ENCODE data around the gene NMT1.

The NMT1 gene

GRCh38 chr17:45067637-45068036 is 6.5 kb downstream of the NMT1 start:
- no peak for DNase-seq
- intact Hi-C loops (cut with DNase I), result no loop called here

- intact Hi-C loops (cut with DNase I), result no loop called here
- no peak for DNase-seq
These were observed 8.9 kb downstream of the NMT1 start for GRCh38 chr17:45070001-45070400.

GRCh38 chr17:45070809-45071208 is 9.7 kb downstream of the NMT1 start:
- DNase-seq, result no peak
- intact Hi-C loops (cut with DNase I), result no loop called here

DNA sequence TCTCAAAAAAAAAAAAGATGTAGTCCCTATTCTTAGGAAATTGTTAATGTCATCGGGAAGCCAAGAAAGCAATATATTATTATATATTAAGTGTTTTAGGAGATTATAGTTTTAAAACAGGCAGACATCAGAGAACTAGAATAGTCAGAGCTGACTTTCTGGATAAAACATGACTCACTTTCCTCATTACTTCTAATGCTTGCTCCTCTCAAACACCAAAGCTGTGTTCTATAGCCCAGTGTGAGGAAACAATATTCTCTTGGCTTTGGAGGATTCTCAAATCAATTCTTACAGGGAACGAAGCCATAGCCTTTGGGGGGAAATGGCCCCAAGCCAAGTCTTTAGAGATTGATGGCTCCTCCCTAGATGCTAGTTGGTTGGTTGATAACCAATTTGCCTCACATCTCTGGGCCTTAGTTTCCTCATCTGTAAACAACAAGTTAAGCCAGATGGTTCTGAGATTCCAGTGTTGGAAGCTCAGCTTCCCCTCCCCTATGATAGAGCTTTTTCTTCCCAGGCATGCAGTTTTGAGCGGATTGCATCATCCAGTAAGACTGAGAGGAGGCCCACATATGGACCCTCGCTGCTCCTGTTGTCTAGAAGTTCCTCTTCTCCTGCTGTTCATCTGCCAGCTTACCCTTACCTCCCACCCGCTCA is 12.4 kb downstream of the NMT1 start:
- no peak for DNase-seq
- intact Hi-C loops (cut with DNase I), result no loop called here

- no peak for DNase-seq
- intact Hi-C loops (cut with DNase I), result no loop called here
These were observed 16.5 kb downstream of the NMT1 start for GRCh38 chr17:45077643-45078042.

DNA sequence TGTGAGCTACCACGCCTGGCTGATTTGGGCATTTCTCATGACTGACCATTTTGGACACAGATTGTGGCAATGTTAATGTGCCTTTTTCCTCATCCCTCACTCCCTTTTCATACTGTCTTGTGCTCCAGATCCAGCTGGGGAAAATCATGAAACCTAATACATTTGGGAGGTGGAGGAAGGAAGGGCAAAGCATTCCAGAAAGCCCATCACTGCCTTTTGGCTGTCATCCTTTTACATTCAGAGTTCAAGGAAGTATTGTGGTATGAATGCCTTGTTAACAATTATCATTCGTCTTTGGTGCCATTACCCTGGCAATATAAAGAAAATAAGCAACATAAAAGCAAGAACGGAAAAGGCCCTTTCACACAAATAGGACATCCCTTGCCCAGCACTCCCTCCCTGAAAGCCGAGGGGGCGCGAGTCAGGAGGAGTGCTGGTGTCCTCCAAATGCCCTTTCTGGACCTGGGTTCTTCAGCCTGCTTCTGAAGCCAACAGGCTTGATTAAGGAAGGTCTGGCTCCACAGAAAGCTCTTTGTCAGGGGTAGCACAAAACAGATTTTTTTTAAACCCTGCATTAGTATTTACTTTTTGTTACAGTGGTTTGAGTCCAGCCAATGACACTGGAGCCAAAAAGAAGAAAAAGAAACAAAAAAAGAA is 20.1 kb downstream of the NMT1 start:
- intact Hi-C loops (cut with DNase I), result no loop called here
- peak in 8 of 42 donors; percentile 10 to 62 (median 32) for DNase-seq

DNA sequence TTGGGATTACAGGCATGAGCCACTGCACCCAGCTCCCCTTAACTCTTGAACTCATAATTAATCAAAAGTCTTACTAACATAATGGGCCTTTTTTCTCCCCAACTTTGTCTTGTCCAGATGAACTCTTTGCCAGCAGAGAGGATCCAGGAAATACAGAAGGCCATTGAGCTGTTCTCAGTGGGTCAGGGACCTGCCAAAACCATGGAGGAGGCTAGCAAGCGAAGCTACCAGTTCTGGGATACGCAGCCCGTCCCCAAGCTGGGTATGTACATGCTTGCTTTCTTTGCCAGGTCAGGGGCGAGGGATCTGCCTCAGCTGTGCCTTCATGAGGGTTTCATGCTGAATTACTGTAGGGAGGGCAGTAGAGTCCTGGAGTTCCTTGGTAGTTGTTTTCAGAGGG is 25.3 kb downstream of the NMT1 start:
- intact Hi-C loops (cut with DNase I), result no loop called here
- DNase-seq, result peak in 1 of 42 donors; percentile 30

- intact Hi-C loops (cut with DNase I), result no loop called here
- DNase-seq, result peak in 2 of 42 donors; percentile 27 to 29
These were observed 25.9 kb downstream of the NMT1 start for GRCh38 chr17:45086865-45087503.

- DNase-seq, result no peak
- intact Hi-C loops (cut with DNase I), result no loop called here
These were observed 26.4 kb downstream of the NMT1 start for GRCh38 chr17:45087504-45087975.

DNA sequence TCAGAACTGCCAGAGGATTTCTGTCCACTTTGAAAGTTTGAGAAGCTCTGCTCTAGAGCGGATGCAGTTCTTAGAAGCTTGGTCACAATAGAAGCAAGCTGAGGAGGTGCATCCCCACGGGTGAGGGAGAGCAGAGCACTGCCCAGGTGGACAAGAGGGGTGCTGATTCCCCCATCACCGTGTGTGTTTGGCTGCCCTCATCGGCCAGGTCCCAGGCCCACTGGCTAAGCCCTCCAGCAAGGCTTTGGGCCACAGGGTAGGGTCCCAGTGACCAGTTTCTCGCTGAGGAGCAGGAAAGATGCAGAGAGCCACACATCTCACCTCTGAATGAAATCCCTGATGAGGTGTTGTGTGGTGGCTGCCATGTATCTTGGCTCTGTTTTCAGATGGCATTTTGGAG is 26.9 kb downstream of the NMT1 start:
- intact Hi-C loops (cut with DNase I), result no loop called here
- no peak for DNase-seq

GRCh38 chr17:45088741-45089140 is 27.6 kb downstream of the NMT1 start:
- intact Hi-C loops (cut with DNase I), result no loop called here

GRCh38 chr17:45090711-45091110 is 29.6 kb downstream of the NMT1 start:
- no peak for DNase-seq
- intact Hi-C loops (cut with DNase I), result loop anchor here (5.0 kb wide), 1 partner anchor 33 kb away; no protein-coding TSS in a partner anchor

More at GRCh38 chr17:45088741-45089140, 27.6 kb downstream of the NMT1 start:
- DNase-seq, result no peak

- DNase-seq, result no peak
- intact Hi-C loops (cut with DNase I), result loop anchor here (5.0 kb wide), 1 partner anchor 35 kb away; no protein-coding TSS in a partner anchor
These were observed 30.8 kb downstream of the NMT1 start for GRCh38 chr17:45091778-45092425.

GRCh38 chr17:45092911-45093430 is 31.9 kb downstream of the NMT1 start:
- peak; percentile 77 to 98 (median 92) for DNase-seq
- intact Hi-C loops (cut with DNase I), result loop anchor here (5.0 kb wide), 1 partner anchor 36 kb away; no protein-coding TSS in a partner anchor

DNA sequence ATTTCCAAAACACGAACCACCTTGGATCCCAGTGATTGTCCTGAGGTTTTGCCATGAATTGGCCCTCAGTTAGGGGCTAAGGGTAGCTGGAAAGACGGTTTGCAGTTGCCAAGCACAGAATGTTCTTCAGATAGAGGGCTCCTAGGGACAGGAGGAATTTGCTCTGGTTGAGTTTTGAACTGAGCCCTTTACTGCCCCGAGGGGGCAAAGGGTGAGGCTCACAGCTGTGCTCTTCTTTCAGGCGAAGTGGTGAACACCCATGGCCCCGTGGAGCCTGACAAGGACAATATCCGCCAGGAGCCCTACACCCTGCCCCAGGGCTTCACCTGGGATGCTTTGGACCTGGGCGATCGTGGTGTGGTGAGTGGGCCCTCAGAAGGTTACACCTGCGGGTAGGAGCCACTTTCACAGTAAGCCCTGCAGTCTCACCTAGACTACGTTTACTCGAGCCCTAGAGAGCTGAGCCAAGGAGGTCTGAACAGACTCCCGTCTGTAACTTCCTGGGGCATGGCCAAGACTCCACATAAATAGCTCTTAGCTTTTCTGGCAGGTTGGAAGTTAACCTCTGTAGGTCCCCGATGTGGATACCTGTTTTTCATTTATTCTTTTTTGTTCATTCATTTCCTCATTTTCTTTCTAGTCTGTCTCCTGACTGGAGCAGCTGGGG is 32.5 kb downstream of the NMT1 start:
- intact Hi-C loops (cut with DNase I), result loop anchor here (5.0 kb wide), 1 partner anchor 36 kb away; no protein-coding TSS in a partner anchor

GRCh38 chr17:45096141-45096540 is 35.0 kb downstream of the NMT1 start:
- intact Hi-C loops (cut with DNase I), result loop anchor here (5.0 kb wide), 1 partner anchor 184 kb away; no protein-coding TSS in a partner anchor
- peak in 6 of 42 donors; percentile 20 to 53 (median 24) for DNase-seq

More for the DNA sequence above, 32.5 kb downstream of the NMT1 start:
- DNase-seq, result peak in 3 of 42 donors; percentile 5 to 30 (median 25)

GRCh38 chr17:45096926-45097325 is 35.8 kb downstream of the NMT1 start:
- intact Hi-C loops (cut with DNase I), result loop anchor here (5.0 kb wide), 1 partner anchor 185 kb away; no protein-coding TSS in a partner anchor
- DNase-seq, result no peak
